AG10803 (cell line): Measurements from ENCODE around the gene SEMA6D.

Source experiments
- DNase-seq: peaks from one replicate; pipeline ENCODE4 v3.0.0; 2010; ENCODE audit warnings: low read depth
- H3K4me3 ChIP-seq: 2 replicates; pipeline ENCODE4 v1.5.1; 2011; ENCODE audit warnings: mild to moderate bottlenecking, low read length, control low read depth
- CTCF ChIP-seq: conservative IDR thresholded peaks from 2 replicates; pipeline ENCODE4 v1.5.1; 2011; ENCODE audit warnings: mild to moderate bottlenecking, low read length, control low read depth, inconsistent platforms

SEMA6D gene

GRCh38 chr15:47801522-47801921 lies 84.2 kb downstream of the SEMA6D start:
- no peak overlapping the region for H3K4me3 ChIP-seq
- TF ChIP-seq CTCF = no peak
- DNase-seq = no peak

GRCh38 chr15:47802216-47802615 lies 84.9 kb downstream of the SEMA6D start:
- no peak for TF ChIP-seq CTCF
- H3K4me3 ChIP-seq = no peak overlapping the region
- DNase-seq = no peak

GRCh38 chr15:47803767-47804166 lies 86.5 kb downstream of the SEMA6D start:
- DNase-seq = peak; percentile 30
- no peak for TF ChIP-seq CTCF

GRCh38 chr15:47804733-47805132 lies 87.4 kb downstream of the SEMA6D start:
- TF ChIP-seq CTCF = no peak
- DNase-seq = no peak
- no peak overlapping the region for H3K4me3 ChIP-seq

More at GRCh38 chr15:47803767-47804166, 86.5 kb downstream of the SEMA6D start:
- no peak overlapping the region for H3K4me3 ChIP-seq

GRCh38 chr15:47806008-47806407 lies 88.7 kb downstream of the SEMA6D start:
- TF ChIP-seq CTCF = no peak
- no peak for DNase-seq
- H3K4me3 ChIP-seq = no peak overlapping the region

GRCh38 chr15:47811172-47811571 lies 93.9 kb downstream of the SEMA6D start:
- no peak for DNase-seq
- H3K4me3 ChIP-seq = no peak overlapping the region
- TF ChIP-seq CTCF = no peak

- H3K4me3 ChIP-seq = no peak overlapping the region
- peak; percentile 56 for DNase-seq
- no peak for TF ChIP-seq CTCF
Measured at GRCh38 chr15:47812470-47812999, 95.2 kb downstream of the SEMA6D start.
